Placental epithelial cell (primary cell): Measurements from ENCODE around the gene RPS28. TPM values are rescaled to one million over a fixed set of nuclear protein-coding genes. Genes with fewer than 3 reads are reported as not detected.

Experiments used
- total RNA-seq: library from RNA; depleted of rRNA; stranded (reverse); fragments of >200 nt; gene quantifications from 2 replicates; pipeline ENCODE4 v1.2.3, GENCODE V29; 2012

Gene RPS28
- 111 and 291 TPM in 2 replicates for total RNA-seq

GRCh38 chr19:8321067-8321985 lies at the start of gene RPS28, which contains the start of gene NDUFA7:
TSS of gene RPS28 (plus strand) at chr19:8321496. CDS start at chr19:8321531, 35 bp downstream.
TSS of gene NDUFA7 (minus strand) at chr19:8321375. CDS start at chr19:8321358, 17 bp downstream.

GRCh38 chr19:8307965-8308866 lies 13.1 kb upstream of the RPS28 start, which contains the start of gene CD320:
TSS of gene CD320 (minus strand) at chr19:8308358. CDS start at chr19:8308290, 68 bp downstream.

GRCh38 chr19:8342684-8343482 lies 21.6 kb downstream of the RPS28 start, which contains the start of gene KANK3:
TSS of gene KANK3 (minus strand) at chr19:8343262. CDS start at chr19:8337828, 5,434 bp downstream.

GRCh38 chr19:8363803-8364771 lies 42.8 kb downstream of the RPS28 start, which contains the start of gene ANGPTL4:
TSS of gene ANGPTL4 (plus strand) at chr19:8364155. CDS start at chr19:8364322, 167 bp downstream.

Other genes starting within 250 kb of the RPS28 start
- not detected in 2 replicates for gene FBN3, start 171.9 kb upstream of the RPS28 start, total RNA-seq
- 7.2 and 25.5 TPM in 2 replicates for gene CERS4, start 112.1 kb upstream of the RPS28 start, total RNA-seq
- 3.1 and 19.8 TPM in 2 replicates for gene CD320, start 13.1 kb upstream of the RPS28 start, total RNA-seq
- gene NDUFA7, start 121 bp upstream of the RPS28 start, total RNA-seq: 17.3 and 23.5 TPM in 2 replicates
- 0.43 and 1.2 TPM in 2 replicates for gene KANK3, start 21.8 kb downstream of the RPS28 start, total RNA-seq
- gene ANGPTL4, start 42.7 kb downstream of the RPS28 start, total RNA-seq: 0.22 and 0.39 TPM in 2 replicates
- gene RAB11B, start 68.9 kb downstream of the RPS28 start, total RNA-seq: 33.7 and 66.0 TPM in 2 replicates
- 20.8 and 88.0 TPM in 2 replicates for gene MARCHF2, start 91.8 kb downstream of the RPS28 start, total RNA-seq
- 42.4 and 53.4 TPM in 2 replicates for gene HNRNPM, start 123.5 kb downstream of the RPS28 start, total RNA-seq
- gene PRAM1, start 181.1 kb downstream of the RPS28 start, total RNA-seq: under 0.01 TPM in 1 of 2 replicates, not detected in the other
- 6.3 and 7.4 TPM in 2 replicates for gene ZNF414, start 192.7 kb downstream of the RPS28 start, total RNA-seq